Measurements from ENCODE around the gene CTRL.

The CTRL gene

DNA sequence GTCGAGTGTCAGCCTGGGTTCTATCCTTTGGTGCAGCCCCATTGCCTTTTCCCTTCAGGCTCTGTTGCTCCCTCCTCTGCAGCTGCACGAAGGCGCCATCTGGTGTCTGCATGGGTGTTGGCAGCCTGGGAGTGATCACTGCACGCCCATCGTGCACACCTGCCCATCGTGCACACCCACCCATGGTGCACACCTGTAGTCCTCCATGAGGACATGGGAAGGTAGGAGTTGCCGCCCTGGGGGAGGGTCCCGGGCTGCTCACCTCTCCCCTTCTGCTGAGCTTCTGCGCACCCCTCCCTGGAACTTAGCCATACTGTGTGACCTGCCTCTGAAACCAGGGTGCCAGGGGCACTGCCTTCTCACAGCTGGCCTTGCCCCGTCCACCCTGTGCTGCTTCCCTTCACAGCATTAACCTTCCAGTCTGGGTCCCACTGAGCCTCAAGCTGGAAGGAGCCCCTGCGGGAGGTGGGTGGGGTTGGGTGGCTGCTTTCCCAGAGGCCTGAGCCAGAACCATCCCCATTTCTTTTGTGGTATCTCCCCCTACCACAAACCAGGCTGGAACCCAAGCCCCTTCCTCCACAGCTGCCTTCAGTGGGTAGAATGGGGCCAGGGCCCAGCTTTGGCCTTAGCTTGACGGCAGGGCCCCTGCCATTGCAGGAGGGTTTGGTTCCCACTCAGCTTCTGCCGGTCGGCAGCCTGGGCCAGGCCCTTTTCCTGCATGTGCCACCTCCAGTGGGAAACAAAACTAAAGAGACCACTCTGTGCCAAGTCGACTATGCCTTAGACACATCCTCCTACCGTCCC, 2.9 kb downstream of the CTRL start:
- H3K9me3 ChIP-seq (ENCODE audit: control insufficient read depth, low read length): no peaks in the 10 kb centered on the region
- H3K27me3 ChIP-seq (replicated peaks; ENCODE audit: control insufficient read depth, insufficient read depth, low read length): no peaks in the 10 kb centered on the region
- no peak overlapping the region for H3K4me3 ChIP-seq (ENCODE audit: low read length)
- no peak overlapping the region for H3K9ac ChIP-seq (ENCODE audit: low read length)
- peak; percentile 80 for DNase-seq (ENCODE audit: low read depth)
- peaks cover 35% of the 10 kb centered on the region for H3K36me3 ChIP-seq (ENCODE audit: control insufficient read depth, insufficient read depth, low read length, severe bottlenecking)
- H3K4me1 ChIP-seq (ENCODE audit: control insufficient read depth, insufficient read depth, low read length): peaks cover 13% of the 10 kb centered on the region

DNA sequence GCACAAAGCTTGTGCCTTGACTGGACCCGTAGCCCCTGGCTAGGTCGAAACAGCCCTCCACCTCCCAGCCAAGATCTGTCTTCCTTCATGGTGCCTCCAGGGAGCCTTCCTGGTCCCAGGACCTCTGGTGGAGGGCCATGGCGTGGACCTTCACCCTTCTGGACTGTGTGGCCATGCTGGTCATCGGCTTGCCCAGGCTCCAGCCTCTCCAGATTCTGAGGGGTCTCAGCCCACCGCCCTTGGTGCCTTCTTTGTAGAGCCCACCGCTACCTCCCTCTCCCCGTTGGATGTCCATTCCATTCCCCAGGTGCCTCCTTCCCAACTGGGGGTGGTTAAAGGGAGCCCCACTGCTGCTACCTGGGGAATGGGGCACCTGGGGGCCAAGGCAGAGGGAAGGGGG, 3.5 kb downstream of the CTRL start:
- Histone ChIP-seq H3K36me3 (ENCODE audit: control insufficient read depth, insufficient read depth, low read length, severe bottlenecking) (peaks cover 35% of the 10 kb centered on the region), H3K27me3 (replicated peaks; ENCODE audit: control insufficient read depth, insufficient read depth, low read length) (no peaks in the 10 kb centered on the region), H3K4me3 (ENCODE audit: low read length) (no peak overlapping the region), H3K9ac (ENCODE audit: low read length) (no peak overlapping the region), H3K4me1 (ENCODE audit: control insufficient read depth, insufficient read depth, low read length) (peaks cover 10% of the 10 kb centered on the region), H3K9me3 (ENCODE audit: control insufficient read depth, low read length) (no peaks in the 10 kb centered on the region)
- no peak for DNase-seq (ENCODE audit: low read depth)

GRCh38 chr16:67927131-67927941, 4.3 kb downstream of the CTRL start:
- Histone ChIP-seq H3K4me1 (ENCODE audit: control insufficient read depth, insufficient read depth, low read length) (peaks cover 10% of the 10 kb centered on the region), H3K27me3 (replicated peaks; ENCODE audit: control insufficient read depth, insufficient read depth, low read length) (no peaks in the 10 kb centered on the region), H3K4me3 (ENCODE audit: low read length) (no peak overlapping the region), H3K9ac (ENCODE audit: low read length) (no peak overlapping the region), H3K9me3 (ENCODE audit: control insufficient read depth, low read length) (no peaks in the 10 kb centered on the region), H3K36me3 (ENCODE audit: control insufficient read depth, insufficient read depth, low read length, severe bottlenecking) (peaks cover 35% of the 10 kb centered on the region)
- DNase-seq (ENCODE audit: low read depth): no peak

DNA sequence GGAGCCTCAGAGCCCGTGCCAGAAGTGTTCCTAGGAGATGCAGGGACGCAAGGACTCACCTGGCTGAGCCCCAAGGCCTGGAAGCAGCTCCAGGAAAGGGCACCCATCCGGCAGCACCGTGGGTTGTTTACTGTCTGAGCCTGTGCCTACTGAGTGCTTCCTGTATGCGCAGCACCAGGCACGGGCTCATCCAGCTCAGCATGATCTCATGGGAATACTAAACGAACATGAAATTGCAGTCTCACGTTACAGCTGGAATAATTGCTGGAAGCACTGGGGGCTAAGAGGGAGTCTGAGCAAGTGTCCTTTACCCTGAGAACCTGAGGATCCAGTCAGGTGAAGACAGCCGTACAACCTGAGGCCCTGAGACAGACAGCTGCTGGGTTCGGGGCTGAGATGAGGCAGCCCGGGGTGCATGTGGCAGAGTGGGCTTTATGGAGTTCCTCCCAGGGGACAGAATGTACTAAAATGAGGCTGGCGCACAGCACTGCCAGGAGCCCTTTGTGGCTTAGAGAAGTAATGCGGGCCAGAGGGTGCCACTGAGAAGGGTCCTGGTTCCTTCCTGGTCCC, 5.4 kb downstream of the CTRL start:
- H3K9me3 ChIP-seq (ENCODE audit: control insufficient read depth, low read length): no peaks in the 10 kb centered on the region
- no peaks in the 10 kb centered on the region for H3K27me3 ChIP-seq (replicated peaks; ENCODE audit: control insufficient read depth, insufficient read depth, low read length)
- peaks cover 10% of the 10 kb centered on the region for H3K4me1 ChIP-seq (ENCODE audit: control insufficient read depth, insufficient read depth, low read length)
- peak; percentile 40 for DNase-seq (ENCODE audit: low read depth)
- peaks cover 35% of the 10 kb centered on the region for H3K36me3 ChIP-seq (ENCODE audit: control insufficient read depth, insufficient read depth, low read length, severe bottlenecking)
- peak overlapping the region; percentile 28 for H3K9ac ChIP-seq (ENCODE audit: low read length)
- no peak overlapping the region for H3K4me3 ChIP-seq (ENCODE audit: low read length)

GRCh38 chr16:67924140-67924906, 7.3 kb downstream of the CTRL start:
- no peaks in the 10 kb centered on the region for H3K9me3 ChIP-seq (ENCODE audit: control insufficient read depth, low read length)
- DNase-seq (ENCODE audit: low read depth): no peak
- no peaks in the 10 kb centered on the region for H3K27me3 ChIP-seq (replicated peaks; ENCODE audit: control insufficient read depth, insufficient read depth, low read length)
- H3K9ac ChIP-seq (ENCODE audit: low read length): no peak overlapping the region
- no peak overlapping the region for H3K4me3 ChIP-seq (ENCODE audit: low read length)
- H3K4me1 ChIP-seq (ENCODE audit: control insufficient read depth, insufficient read depth, low read length): peaks cover 10% of the 10 kb centered on the region
- H3K36me3 ChIP-seq (ENCODE audit: control insufficient read depth, insufficient read depth, low read length, severe bottlenecking): peaks cover 24% of the 10 kb centered on the region

- Histone ChIP-seq H3K27me3 (replicated peaks; ENCODE audit: control insufficient read depth, insufficient read depth, low read length) (no peaks in the 10 kb centered on the region), H3K4me3 (ENCODE audit: low read length) (no peak overlapping the region), H3K4me1 (ENCODE audit: control insufficient read depth, insufficient read depth, low read length) (peaks cover 10% of the 10 kb centered on the region), H3K9me3 (ENCODE audit: control insufficient read depth, low read length) (no peaks in the 10 kb centered on the region), H3K36me3 (ENCODE audit: control insufficient read depth, insufficient read depth, low read length, severe bottlenecking) (peaks cover 16% of the 10 kb centered on the region), H3K9ac (ENCODE audit: low read length) (no peak overlapping the region)
- DNase-seq (ENCODE audit: low read depth): no peak
Measured at GRCh38 chr16:67923414-67924116, 8.1 kb downstream of the CTRL start.

DNA sequence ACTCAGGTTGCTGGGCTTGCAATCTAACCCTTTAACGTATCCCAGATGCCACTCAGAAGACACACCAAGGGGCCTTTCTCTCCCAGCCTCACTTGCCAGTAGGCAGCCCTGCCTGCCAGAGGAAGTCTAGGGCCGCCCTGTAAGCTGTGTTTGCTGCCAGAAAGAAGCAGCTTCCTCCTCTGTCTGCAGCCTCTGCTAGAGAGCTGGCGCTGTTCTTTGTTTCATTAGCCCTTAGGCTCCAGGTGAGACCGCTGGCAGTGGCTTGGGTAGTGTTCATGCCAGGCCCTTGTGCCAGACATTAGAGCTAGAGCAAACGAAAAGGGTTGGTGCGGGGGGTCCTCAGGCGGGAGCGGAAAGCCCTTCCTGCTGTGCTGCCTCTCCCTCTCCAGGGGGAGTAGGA, 8.9 kb downstream of the CTRL start:
- Histone ChIP-seq H3K9me3 (ENCODE audit: control insufficient read depth, low read length) (no peaks in the 10 kb centered on the region), H3K27me3 (replicated peaks; ENCODE audit: control insufficient read depth, insufficient read depth, low read length) (no peaks in the 10 kb centered on the region), H3K4me1 (ENCODE audit: control insufficient read depth, insufficient read depth, low read length) (peaks cover 16% of the 10 kb centered on the region), H3K36me3 (ENCODE audit: control insufficient read depth, insufficient read depth, low read length, severe bottlenecking) (peaks cover 8% of the 10 kb centered on the region), H3K9ac (ENCODE audit: low read length) (no peak overlapping the region), H3K4me3 (ENCODE audit: low read length) (no peak overlapping the region)
- DNase-seq (ENCODE audit: low read depth): no peak

GRCh38 chr16:67922221-67922620, 9.4 kb downstream of the CTRL start:
- Histone ChIP-seq H3K4me3 (ENCODE audit: low read length) (no peak overlapping the region), H3K9me3 (ENCODE audit: control insufficient read depth, low read length) (no peaks in the 10 kb centered on the region), H3K9ac (ENCODE audit: low read length) (no peak overlapping the region), H3K4me1 (ENCODE audit: control insufficient read depth, insufficient read depth, low read length) (peaks cover 21% of the 10 kb centered on the region), H3K36me3 (ENCODE audit: control insufficient read depth, insufficient read depth, low read length, severe bottlenecking) (peaks cover 3% of the 10 kb centered on the region), H3K27me3 (replicated peaks; ENCODE audit: control insufficient read depth, insufficient read depth, low read length) (no peaks in the 10 kb centered on the region)
- no peak for DNase-seq (ENCODE audit: low read depth)

DNA sequence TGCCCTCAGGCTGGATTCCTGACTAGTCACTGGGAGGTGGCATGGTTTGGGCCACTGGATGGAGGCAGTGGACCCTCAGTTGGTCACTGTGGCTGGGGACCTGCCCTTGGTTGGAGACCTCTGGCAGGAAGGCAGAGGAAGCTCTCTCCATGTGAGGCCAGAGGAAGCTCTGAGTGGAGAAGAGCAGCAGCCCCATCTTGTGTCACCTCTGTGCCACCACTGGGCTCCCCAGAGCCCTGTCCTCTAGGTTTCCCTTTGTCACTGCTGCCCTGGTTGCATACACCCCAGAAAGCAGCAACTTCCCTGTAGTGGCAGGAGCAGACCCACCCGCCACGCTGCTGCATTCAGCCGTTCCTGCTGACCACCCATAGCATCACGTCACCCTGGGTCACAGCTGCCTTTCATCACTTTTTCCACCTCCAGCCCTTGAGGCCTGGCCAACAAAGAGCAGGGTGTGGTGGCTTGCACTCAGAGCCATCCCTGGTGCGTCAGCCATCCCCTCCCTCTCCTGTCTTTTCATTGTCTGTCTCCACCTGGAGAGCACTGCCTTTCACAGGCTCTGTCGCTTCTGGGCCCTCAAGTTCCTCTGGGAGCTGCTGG, 11.9 kb downstream of the CTRL start:
- DNase-seq (ENCODE audit: low read depth): no peak
- H3K9ac ChIP-seq (ENCODE audit: low read length): no peak overlapping the region
- H3K9me3 ChIP-seq (ENCODE audit: control insufficient read depth, low read length): no peaks in the 10 kb centered on the region
- no peaks in the 10 kb centered on the region for H3K27me3 ChIP-seq (replicated peaks; ENCODE audit: control insufficient read depth, insufficient read depth, low read length)
- no peak overlapping the region for H3K4me3 ChIP-seq (ENCODE audit: low read length)
- no peaks in the 10 kb centered on the region for H3K36me3 ChIP-seq (ENCODE audit: control insufficient read depth, insufficient read depth, low read length, severe bottlenecking)
- peaks cover 19% of the 10 kb centered on the region for H3K4me1 ChIP-seq (ENCODE audit: control insufficient read depth, insufficient read depth, low read length)

DNA sequence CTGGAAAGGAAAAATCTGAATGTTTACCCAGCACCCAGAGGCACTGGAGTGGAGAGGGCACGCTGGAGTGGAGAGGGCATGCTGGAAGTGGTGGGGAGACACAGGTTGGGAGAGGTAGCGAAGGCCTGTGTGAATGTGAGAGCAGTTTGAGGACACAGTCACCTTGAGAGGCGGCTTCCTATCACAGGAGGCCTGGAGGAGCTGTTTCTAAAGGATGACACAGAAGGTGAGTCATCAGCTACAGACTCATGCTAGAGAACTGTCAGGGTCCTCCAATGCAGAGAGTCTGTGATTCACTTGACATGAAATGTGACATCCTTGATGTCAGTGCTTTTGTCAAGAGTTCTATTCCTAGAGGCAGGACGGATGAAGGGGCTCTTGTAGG, 13.8 kb downstream of the CTRL start:
- Histone ChIP-seq H3K4me3 (ENCODE audit: low read length) (no peak overlapping the region), H3K36me3 (ENCODE audit: control insufficient read depth, insufficient read depth, low read length, severe bottlenecking) (no peaks in the 10 kb centered on the region), H3K9me3 (ENCODE audit: control insufficient read depth, low read length) (no peaks in the 10 kb centered on the region), H3K9ac (ENCODE audit: low read length) (no peak overlapping the region), H3K4me1 (ENCODE audit: control insufficient read depth, insufficient read depth, low read length) (peaks cover 19% of the 10 kb centered on the region), H3K27me3 (replicated peaks; ENCODE audit: control insufficient read depth, insufficient read depth, low read length) (no peaks in the 10 kb centered on the region)
- peak; percentile 74 for DNase-seq (ENCODE audit: low read depth)

Data from adipocyte (in vitro differentiated cells).